Nephron (organoid): ENCODE results near the gene HAPLN1.

ENCODE experiments used
- H3K27ac Mint-ChIP-seq, 3 experiments: 2 replicates each; pipeline ENCODE4 v1.8.0; 2020; ENCODE audit warnings: mixed read lengths in 3 of 3, mild to moderate bottlenecking in 2 of 3, moderate library complexity in 1 of 3
- H3K27me3 Mint-ChIP-seq: 2 replicates; pipeline ENCODE4 v1.8.0; 2021; ENCODE audit warnings: low read depth, mild to moderate bottlenecking, moderate library complexity, mixed read lengths
- H3K36me3 Mint-ChIP-seq: 2 replicates; pipeline ENCODE4 v1.8.0; 2020; ENCODE audit warnings: low read depth, mixed read lengths
- H3K4me1 Mint-ChIP-seq: 2 replicates; pipeline ENCODE4 v1.8.0; 2020; ENCODE audit warnings: mixed read lengths
- H3K4me3 Mint-ChIP-seq, 3 experiments: 2 replicates each; pipeline ENCODE4 v1.8.0; 2020; ENCODE audit warnings: mild to moderate bottlenecking in 3 of 3, mixed read lengths in 3 of 3, moderate library complexity in 2 of 3
- H3K9me3 Mint-ChIP-seq: 2 replicates; pipeline ENCODE4 v1.8.0; 2020; ENCODE audit warnings: mixed read lengths
- CTCF ChIP-seq, 3 experiments: fragments of 200-600 bp; sonication (generic); IDR thresholded peaks; one replicate each; pipeline ENCODE4 v1.5.0; 2021; ENCODE audit warnings: antibody characterized with exemption in 3 of 3; ENCODE audit not compliant: unreplicated experiment in 3 of 3

The HAPLN1 gene

GRCh38 chr5:83644301-83644700, 76.4 kb downstream of the HAPLN1 start:
- TF ChIP-seq CTCF (IDR thresholded peaks at IDR 0.05; ENCODE audit: unreplicated experiment in 3 of 3): no peak
- no peak overlapping the region for H3K4me3 Mint-ChIP-seq
- no peaks in the 10 kb centered on the region for H3K4me1 Mint-ChIP-seq
- H3K27ac Mint-ChIP-seq: peak overlapping the region in 1 of 3 experiments; percentile 27
- H3K36me3 Mint-ChIP-seq: no peaks in the 10 kb centered on the region
- H3K27me3 Mint-ChIP-seq: peaks cover 1% of the 10 kb centered on the region
- H3K9me3 Mint-ChIP-seq: no peaks in the 10 kb centered on the region

GRCh38 chr5:83641946-83642345, 78.7 kb downstream of the HAPLN1 start:
- no peak overlapping the region for H3K4me3 Mint-ChIP-seq
- H3K27ac Mint-ChIP-seq: no peak overlapping the region
- H3K36me3 Mint-ChIP-seq: no peaks in the 10 kb centered on the region
- H3K27me3 Mint-ChIP-seq: no peaks in the 10 kb centered on the region
- no peaks in the 10 kb centered on the region for H3K4me1 Mint-ChIP-seq
- H3K9me3 Mint-ChIP-seq: no peaks in the 10 kb centered on the region
- no peak for TF ChIP-seq CTCF (IDR thresholded peaks at IDR 0.05; ENCODE audit: unreplicated experiment in 3 of 3)

GRCh38 chr5:83639911-83640310, 80.7 kb downstream of the HAPLN1 start:
- H3K4me1 Mint-ChIP-seq: no peaks in the 10 kb centered on the region
- no peak for TF ChIP-seq CTCF (IDR thresholded peaks at IDR 0.05; ENCODE audit: unreplicated experiment in 3 of 3)
- peak overlapping the region in 1 of 3 experiments; percentile 40 for H3K27ac Mint-ChIP-seq
- no peaks in the 10 kb centered on the region for H3K36me3 Mint-ChIP-seq
- H3K4me3 Mint-ChIP-seq: no peak overlapping the region
- no peaks in the 10 kb centered on the region for H3K27me3 Mint-ChIP-seq
- H3K9me3 Mint-ChIP-seq: no peaks in the 10 kb centered on the region

- Mint-ChIP-seq H3K27ac (no peak overlapping the region), H3K27me3 (no peaks in the 10 kb centered on the region), H3K9me3 (no peaks in the 10 kb centered on the region), H3K4me1 (no peaks in the 10 kb centered on the region), H3K4me3 (no peak overlapping the region), H3K36me3 (no peaks in the 10 kb centered on the region)
- TF ChIP-seq CTCF (IDR thresholded peaks at IDR 0.05; ENCODE audit: unreplicated experiment in 3 of 3): no peak
Measured at GRCh38 chr5:83636156-83636555, 84.5 kb downstream of the HAPLN1 start.

- no peaks in the 10 kb centered on the region for H3K4me1 Mint-ChIP-seq
- no peaks in the 10 kb centered on the region for H3K27me3 Mint-ChIP-seq
- TF ChIP-seq CTCF (IDR thresholded peaks at IDR 0.05; ENCODE audit: unreplicated experiment in 3 of 3): no peak
- no peaks in the 10 kb centered on the region for H3K36me3 Mint-ChIP-seq
- no peak overlapping the region for H3K27ac Mint-ChIP-seq
- no peak overlapping the region for H3K4me3 Mint-ChIP-seq
- no peaks in the 10 kb centered on the region for H3K9me3 Mint-ChIP-seq
Measured at GRCh38 chr5:83633285-83633684, 87.4 kb downstream of the HAPLN1 start.

- Mint-ChIP-seq H3K4me3 (no peak overlapping the region), H3K9me3 (no peaks in the 10 kb centered on the region), H3K27ac (no peak overlapping the region), H3K4me1 (no peaks in the 10 kb centered on the region), H3K27me3 (no peaks in the 10 kb centered on the region), H3K36me3 (no peaks in the 10 kb centered on the region)
- TF ChIP-seq CTCF (IDR thresholded peaks at IDR 0.05; ENCODE audit: unreplicated experiment in 3 of 3): no peak
Measured at GRCh38 chr5:83632874-83633273, 87.8 kb downstream of the HAPLN1 start.
